Measurements from ENCODE around the gene CFHR1.
"Not testable (repeated sequence)": the region's sequence is repeated elsewhere in the genome, so short reads cannot be mapped to it uniquely, and the experiment has no call there.

The CFHR1 gene

DNA sequence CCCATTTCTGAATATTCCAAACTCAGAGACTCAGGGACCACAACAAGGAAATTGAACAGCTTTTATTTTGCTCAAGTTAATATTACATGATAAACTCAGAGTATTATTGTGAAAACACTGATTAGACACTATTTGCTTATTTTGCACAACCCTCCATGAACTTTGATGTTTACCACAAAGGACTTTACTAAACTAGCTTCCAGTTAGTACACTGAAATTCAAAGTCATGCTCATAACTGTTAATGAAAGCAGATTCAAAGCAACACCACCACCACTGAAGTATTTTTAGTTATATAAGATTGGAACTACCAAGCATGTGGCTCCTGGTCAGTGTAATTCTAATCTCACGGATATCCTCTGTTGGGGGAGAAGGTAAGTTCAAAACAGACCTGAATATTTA is at the start of gene CFHR1:
Gene CFHR1 (plus strand): TSS at position 201 of the 400 bp plus-strand sequence. CDS start 114 bp downstream, at position 315.
- not testable (repeated sequence) for DNase-seq

DNA sequence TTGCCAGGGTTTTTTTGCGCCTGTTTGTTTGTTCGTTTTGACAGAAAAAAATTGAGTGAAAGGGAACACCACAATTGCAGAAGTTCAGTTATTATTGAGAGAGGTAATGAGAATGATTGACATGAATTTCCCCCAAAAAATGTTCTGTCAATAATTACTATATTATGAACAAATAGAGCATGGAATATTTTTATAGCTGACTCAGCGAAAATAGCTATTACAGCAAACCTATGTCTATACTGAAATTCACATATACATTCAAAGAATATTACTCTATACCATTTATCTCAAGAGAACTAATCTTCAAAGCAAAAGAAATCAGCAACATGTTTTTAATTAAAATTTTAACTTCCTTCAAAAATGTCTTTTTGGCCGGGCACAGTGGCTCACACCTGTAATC is 49.7 kb upstream of the CFHR1 start:
- DNase-seq: not testable (repeated sequence)

DNA sequence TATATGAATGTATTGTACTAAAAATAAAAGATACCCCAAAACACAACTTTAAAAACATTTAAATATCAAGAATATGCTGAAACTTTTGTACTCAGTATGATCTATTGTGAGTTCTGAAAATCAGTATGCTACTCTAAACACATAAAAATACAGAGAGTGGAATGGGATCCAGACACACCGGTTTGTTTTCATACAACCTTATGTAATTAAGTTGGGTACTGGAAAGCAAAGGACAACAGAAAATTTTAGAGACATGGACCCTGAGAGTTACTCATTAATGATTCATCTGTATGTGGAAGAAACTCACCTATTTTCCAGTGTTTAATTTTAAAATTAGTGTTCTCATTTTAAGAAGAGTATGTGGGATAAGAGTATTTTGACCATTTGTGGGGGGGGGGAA is 45.8 kb upstream of the CFHR1 start:
- DNase-seq: no peak

DNA sequence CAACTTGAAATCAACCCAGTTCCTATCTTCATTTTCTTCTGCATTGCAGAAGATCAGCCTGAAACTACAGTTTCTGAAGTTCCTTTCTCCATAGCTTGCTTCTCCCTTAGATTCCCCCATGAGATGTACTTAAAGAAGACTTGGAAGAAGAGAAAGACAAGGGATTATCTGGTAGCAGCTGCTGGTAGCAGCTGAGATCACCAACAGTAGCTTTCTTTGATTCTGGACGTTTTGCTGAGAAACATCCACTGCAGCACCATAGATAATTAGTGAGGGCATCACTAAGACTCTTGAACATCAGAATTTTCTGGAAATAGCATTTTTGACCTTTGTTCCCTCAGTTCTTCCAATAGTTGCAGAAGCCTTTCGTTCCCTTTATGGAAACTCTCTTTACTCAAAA is 45.4 kb upstream of the CFHR1 start:
- no peak for DNase-seq

DNA sequence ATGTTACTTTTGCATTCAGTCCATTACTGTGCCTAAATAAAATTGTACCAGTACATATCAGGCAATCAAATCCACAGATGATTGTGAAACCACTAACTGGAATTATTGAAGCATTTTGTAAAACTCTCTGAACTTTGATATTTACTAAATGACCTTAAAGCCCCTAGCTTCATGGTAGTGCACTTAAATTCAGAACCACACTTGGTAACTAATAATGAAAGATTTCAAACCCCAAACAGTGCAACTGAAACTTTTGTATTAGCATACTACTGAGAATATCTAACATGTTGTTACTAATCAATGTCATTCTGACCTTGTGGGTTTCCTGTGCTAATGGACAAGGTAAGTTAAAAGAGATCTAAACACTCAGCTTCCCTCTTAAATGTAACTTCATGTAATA is 44.9 kb upstream of the CFHR1 start, which contains the start of gene CFHR3:
Gene CFHR3 (plus strand): TSS at position 238 of the 400 bp plus-strand sequence. CDS start 47 bp downstream, at position 285.
- no peak for DNase-seq

DNA sequence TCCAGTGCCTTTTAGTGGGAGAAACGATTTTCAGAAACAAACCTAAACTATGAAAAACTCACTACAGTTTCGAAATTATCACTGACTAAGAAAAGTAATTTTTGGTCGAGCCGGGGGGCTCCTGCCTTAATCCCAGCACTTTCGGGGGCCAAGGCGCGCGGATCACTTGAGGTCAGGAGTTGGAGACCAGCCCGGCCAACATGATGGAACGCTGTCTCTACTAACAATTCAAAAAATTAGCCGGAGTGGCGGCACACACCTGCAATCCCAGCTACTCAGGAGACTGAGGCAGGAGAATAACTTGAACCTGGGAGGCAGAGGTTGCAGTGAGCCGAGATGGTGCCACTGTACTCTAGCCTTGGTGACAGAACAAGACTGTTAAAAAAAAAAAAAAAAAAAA is 41.9 kb upstream of the CFHR1 start:
- no peak for DNase-seq

DNA sequence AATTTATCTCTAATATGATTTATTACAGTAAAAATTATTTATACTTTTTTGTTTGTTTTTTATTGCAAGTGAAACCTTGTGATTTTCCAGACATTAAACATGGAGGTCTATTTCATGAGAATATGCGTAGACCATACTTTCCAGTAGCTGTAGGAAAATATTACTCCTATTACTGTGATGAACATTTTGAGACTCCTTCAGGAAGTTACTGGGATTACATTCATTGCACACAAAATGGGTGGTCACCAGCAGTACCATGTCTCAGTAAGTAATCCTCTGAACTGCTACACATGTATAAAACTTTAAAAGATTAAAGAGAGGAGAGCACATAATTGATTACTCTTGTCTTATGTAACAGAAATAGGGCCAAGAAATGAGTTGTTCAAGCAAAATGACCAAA is 40.4 kb upstream of the CFHR1 start:
- no peak for DNase-seq

DNA sequence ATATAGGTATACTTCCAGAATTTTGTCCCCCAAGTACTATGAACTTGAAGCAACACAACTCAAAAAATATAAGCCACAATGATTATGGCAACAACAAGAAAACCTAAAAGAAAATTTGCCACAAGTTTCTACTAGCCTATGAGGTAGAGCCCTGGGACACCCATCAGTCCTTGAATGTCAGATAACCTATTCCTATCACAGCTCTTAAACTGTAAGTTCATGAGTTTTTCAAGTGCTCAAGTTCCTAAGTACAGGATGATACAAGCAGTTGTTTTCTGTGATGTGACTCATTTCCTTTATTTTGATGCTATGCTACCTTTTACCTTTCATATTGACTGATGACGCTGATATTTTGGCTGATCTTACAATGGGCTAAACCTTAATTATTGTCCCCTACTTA is 28.3 kb upstream of the CFHR1 start:
- not testable (repeated sequence) for DNase-seq

DNA sequence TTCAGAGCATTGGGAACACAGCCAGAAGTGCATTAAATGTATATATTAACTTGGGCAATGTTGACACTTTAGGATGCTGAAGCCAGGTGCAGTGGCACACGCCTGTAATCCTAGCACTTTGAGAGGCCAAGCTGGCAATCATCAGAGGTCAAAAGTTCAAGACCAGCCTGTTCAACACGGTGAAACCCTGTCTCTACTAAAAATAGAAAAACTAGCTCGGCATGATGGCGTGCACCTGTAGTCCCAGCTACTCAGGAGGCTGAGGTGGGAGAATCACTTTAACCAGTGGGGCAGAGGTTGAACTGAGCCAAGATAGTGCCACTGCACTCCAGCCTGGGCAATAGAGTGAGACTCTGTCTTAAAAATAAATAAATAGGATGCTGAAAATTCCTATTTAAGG is 25.4 kb upstream of the CFHR1 start:
- DNase-seq: not testable (repeated sequence)

DNA sequence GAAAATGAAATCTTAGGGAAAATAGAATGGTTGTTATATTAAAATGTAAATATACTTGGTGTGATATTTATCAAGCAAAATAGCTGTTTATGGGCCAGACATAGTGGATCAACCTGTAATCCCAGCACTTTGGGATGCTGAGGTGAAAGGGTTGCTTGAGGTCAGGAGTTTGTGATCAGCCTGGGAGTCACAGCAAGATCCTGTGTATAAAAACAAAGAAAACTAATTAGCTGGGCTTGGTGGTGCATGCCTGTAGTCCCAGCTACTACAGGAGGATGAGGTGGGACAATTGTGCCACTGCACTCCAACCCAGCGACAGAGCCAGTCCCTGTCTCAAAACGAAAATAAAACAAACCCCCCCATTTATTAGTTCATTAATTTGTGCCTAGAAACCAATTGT is 21.6 kb upstream of the CFHR1 start:
- no peak for DNase-seq

DNA sequence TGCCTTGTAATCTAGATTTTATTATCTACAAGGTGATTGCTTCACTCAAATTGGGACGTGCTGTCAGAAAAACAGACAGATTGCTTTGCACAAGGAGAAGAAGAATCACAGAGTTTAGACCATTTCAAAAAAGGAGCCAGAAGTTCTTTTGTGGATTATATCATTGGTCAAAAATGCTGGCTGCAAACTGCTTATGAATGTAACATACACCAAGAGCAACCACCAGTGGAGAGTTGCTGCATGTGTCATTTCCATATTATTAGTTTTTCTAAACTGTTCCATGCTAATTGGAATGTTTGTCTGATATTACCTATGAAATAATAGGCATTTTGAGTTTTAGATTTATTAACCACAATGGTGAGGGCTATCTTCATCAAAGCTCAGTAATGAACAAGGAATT is 17.6 kb upstream of the CFHR1 start:
- DNase-seq: not testable (repeated sequence)

DNA sequence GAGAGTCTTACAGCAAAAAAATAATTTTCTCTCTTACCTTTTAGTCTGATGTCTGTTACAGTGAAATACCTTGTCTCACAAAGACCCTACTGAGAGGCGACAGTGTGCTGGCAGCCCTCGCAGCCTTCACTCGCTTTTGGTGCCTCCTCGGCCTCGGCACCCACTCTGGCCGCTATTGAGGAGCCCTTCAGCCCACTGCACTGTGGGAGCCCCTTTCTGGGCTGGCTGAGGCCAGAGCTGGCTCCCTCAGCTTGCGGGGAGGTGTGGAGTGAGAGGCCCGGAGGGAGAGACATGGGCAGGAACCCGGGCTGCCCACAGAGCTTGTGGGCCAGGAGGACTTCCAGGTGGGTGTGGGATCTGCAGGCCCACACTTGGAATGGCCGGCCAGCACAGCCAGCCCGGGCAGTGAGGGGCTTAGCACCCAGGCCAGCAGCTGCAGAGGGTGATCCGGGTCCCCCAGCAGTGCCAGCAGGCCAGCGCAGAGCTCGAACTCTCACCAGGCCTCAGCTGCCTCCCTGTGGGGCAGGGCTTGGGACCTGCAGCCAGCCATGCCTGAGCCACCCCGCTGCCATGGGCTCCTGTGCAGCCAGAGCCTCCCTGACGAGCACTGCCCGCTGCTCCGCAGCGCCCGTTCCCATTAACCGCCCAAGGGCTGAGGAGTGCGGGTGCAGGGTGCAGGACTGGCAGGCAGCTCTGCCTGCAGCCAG is 10.8 kb upstream of the CFHR1 start:
- DNase-seq: no peak

DNA sequence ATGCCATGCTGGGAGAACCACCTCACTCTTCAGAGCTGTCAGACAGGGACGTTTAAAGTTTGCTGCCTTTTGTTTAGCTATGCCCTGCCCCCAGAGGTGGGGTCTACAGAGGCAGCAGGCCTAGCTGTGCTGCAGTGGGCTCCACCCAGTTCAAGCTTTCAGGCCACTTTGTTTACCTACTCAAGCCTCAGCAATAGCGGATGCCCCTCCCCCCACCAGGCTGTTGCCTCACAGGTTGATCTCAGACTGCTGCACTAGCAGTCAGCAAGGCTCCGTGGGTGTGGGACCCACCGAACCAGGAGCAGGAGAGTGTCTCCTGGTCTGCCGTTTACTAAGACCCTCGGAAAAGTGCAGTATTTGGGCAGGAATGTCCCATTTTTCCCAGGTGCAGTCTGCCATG is 2.1 kb upstream of the CFHR1 start:
- not testable (repeated sequence) for DNase-seq

DNA sequence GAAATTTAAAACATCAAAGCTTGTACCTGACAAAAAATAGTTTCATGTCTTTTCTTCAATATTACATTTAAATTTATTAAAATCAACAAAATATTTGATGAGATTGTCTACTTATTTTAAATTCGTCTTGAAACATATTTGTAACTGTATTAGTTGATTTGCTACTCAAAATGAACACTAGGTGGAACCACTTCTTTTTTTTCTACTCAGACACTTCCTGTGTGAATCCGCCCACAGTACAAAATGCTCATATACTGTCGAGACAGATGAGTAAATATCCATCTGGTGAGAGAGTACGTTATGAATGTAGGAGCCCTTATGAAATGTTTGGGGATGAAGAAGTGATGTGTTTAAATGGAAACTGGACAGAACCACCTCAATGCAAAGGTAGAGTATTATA is 8.3 kb downstream of the CFHR1 start:
- DNase-seq: not testable (repeated sequence)

DNA sequence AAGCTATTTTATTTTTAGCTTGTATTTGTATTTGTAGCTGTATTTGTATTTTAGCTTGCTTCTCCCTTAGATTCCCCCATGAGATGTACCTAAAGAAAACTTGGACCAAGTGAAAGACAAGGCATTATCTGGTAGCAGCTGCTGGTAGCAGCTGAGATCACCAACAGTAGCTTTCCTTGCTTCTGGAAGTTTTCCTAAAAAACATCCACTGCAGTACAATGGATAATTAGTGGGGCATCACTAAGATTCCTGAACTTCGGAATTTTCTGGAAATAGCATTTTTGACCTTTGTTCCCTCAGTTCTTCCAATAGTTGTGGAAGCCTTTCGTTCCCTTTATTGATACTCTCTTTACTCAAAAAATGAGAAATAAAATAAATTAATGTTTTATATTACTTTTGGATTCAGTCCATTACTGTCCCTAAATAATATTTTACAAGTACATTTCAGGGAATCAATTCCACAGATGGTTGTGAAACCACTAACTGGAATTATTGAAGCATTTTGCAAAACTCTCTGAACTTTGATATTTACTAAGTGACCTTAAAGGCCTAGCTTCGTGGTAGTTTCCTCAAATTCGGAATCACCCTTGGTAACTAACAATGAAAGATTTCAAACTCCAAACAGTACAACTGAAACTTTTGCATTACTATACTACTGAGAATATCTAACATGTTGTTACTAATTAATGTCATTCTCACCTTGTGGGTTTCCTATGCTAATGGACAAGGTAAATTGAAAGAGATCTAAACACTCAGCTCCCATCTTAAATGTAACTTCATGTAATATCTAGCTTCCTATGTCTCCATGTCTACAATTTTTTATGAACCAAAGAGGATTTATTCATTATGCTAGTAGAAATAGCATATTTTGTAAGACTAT is 30.3 kb downstream of the CFHR1 start:
- DNase-seq: not testable (repeated sequence)

DNA sequence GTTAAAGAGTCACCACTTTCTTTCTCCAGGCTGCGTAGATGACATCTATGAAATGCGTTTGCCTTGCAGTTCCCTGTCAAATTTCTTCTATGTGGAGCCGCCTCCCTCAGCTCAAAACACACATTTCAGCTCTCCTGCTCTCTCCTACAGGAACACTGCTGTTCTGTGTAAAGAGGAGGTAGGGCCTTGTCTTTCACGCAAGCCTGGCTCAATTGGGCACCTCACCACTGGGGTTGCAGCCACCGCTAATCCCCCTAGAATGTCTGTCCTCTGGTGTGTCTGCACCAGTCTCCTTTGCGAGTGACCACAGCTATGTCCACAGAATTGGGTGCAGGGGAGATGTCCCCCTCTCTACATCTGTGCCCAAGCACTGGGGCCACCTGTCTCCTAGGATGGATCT is 36.5 kb downstream of the CFHR1 start:
- no peak for DNase-seq

DNA sequence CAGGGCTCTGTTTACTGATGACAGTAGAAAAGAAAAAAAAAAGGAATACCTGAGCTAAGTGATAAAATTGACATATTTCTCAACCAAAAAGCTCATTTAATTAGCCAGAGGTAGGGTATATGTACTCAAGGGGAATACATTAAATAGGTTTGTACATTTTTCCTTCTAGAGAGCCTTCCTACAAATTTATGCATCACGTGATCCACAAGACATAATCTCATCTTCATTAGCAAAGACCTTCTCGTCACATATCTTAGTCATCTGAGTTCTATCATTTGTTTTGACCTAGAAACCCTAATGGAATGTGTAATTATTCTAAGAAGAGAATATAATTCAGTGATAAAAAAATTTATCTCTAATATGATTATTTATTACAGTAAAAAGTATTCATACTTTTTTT is 37.7 kb downstream of the CFHR1 start:
- DNase-seq: no peak

DNA sequence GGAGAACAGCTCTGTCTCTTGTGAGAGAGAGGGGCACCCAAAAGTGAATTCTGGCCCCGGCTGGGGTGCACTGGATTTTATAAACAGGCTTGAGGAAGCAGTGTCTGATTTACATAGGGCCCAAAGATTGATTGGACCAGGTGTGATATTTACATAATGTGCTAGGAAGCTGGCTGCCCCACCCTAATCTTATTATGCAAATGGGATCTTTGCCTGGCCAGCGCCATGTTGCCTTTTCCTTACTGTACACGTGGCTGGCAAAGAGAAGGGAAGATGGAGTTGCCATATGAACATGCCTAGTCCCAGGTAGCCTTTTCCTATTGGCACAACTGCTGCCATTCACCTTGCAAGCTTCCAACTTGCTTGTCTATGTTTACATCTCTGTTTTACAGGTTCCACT is 39.3 kb downstream of the CFHR1 start:
- no peak for DNase-seq

DNA sequence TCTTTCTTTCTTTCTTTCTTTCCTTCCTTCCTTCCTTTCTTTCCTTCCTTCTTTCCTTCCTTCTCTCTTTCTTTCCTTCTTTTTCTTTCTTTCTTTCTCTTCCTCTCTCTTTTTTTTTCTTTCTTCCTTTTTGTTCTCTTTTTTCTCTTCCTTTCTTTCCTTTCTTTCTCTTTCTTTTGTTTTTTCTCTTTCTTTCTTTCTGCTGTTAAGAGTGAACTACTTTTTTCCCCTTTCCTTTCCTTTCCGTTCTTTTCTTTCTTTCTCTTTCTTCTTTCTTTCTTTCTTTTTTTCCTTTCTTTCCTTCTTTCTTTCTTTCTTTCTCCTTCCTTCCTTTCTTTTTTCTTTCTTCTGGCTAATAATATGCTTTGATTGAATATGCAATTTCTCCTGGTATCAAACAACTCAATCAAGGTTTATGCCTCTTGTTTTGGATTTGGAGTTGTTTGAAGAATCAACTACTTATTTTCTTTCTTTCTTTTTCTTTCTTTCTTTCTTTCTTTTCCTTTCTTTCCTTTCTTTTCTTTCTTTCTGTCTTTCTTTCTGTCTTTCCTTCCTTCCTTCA is 40.9 kb downstream of the CFHR1 start:
- DNase-seq: no peak

DNA sequence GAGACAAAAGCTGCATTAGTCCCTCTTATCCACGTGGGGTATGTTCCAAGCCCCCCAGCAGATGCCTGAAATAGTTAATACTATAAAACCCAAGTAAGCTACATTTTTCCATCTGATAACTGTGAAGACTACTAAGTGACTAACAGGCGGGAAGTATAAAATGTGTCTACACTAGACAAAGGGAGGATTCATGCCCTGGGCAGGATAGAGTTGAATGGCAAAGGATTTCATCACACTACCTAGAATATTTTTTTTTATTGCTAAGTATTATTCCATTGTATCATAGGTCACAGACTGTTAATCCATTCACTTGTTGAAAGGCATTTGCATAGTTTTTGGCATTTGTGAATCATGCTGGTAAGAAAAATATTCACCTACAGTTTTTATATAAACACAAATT is 41.9 kb downstream of the CFHR1 start:
- no peak for DNase-seq

DNA sequence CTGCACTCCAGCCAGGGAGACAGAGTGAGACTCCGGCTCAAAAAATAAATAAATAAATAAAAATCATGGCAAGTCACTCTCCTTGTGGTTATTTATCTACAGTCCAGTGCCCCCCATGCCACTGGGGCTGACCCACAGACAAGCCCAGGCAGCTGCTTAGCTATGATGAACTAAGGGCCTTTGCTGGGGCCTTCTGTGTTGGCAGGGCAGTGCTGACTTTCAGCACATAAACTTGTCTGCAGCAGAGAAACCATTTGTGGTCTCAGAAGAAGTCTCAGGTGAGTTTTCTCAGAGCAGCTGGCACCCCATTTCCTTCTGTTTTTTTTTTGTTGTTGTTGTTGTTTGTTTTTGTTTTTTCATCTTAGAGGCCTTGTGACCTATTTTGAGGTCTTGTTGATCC is 47.4 kb downstream of the CFHR1 start:
- no peak for DNase-seq

DNA sequence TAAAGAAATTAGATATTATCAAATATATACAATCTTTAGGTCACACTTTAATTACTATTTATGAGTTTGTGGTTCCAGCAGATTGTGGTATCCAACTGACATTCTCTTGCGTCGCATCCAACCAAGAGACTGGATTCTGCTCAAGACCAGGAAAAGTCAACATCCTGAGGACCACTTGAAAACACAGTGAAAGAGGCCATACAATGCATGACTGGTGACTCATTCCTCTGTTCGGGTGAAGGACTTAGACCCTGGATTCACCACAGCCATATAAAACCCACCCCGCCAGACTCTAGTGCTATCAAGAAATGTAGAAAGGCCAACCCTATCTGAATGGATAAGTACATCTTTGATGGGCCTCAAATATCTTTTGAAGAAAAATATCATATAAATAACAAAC is 53.9 kb downstream of the CFHR1 start:
- DNase-seq: no peak

DNA sequence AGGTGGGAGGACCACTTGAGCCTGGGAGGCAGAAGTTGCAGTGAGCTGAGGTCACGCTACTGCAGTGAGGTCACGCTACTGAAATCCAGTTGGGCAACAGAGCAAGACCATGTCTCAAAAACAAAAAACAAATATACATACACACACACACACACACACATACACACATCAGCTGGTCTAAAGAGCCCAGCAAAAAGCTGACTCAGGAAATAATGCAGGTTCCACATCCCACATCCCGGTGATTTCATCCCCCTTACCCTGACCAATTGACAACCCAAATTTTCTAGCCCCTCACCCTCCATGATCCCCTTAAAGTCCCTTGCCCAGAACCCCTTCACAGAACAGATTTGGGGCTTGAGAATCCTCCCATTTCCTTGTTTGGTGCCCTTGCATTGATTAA is 56.4 kb downstream of the CFHR1 start:
- no peak for DNase-seq

DNA sequence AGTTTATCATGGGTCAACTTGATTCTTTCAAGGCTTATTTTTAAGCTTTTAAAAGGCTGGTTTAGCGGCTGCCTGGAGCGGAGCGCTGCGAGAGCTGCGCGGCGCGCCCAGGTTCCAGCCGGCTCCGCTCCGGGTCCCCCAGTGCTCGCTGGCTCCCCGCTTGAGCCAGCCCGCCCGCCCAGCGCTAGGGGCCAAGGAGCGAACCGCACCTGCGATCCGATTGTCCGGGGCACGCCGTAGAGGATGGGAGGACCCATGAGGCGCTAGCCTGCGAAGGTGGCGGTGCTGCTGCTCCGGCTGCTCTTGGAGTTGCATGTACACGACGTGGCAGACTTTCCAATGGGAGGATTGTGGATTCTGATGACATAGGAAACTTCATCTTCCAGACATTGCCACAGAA is 58.4 kb downstream of the CFHR1 start:
- no peak for DNase-seq
